ENCODE measurements around the gene PTH2. TPM values are rescaled to one million over a fixed set of nuclear protein-coding genes. Genes with fewer than 3 reads are reported as not detected.

Gene PTH2
- total RNA-seq, 2 donors from 2014 or later = not detected

DNA sequence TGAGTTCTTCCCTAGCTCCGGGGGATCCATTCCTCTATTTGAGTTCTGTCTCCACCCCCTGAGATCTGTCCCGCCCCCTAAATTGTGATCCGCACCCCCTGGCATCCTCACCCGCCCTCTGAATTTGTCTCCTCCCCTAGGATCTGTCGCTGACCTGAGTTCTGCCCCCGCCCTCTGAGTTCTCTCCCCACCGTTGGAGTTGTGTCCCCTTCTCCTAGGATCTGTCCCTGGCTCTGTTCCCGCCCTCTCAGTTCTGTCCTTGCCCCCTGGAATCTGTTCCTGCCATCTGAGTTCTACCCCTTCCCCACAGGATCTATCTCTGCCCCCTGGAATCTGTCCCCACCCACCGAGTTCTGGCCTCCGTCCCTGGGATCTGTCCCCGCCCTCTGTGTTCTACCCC, 19.1 kb upstream of the PTH2 start:
- TF ChIP-seq, protein P1, sequence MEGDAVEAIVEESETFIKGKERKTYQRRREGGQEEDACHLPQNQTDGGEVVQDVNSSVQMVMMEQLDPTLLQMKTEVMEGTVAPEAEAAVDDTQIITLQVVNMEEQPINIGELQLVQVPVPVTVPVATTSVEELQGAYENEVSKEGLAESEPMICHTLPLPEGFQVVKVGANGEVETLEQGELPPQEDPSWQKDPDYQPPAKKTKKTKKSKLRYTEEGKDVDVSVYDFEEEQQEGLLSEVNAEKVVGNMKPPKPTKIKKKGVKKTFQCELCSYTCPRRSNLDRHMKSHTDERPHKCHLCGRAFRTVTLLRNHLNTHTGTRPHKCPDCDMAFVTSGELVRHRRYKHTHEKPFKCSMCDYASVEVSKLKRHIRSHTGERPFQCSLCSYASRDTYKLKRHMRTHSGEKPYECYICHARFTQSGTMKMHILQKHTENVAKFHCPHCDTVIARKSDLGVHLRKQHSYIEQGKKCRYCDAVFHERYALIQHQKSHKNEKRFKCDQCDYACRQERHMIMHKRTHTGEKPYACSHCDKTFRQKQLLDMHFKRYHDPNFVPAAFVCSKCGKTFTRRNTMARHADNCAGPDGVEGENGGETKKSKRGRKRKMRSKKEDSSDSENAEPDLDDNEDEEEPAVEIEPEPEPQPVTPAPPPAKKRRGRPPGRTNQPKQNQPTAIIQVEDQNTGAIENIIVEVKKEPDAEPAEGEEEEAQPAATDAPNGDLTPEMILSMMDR (IDR thresholded peaks at IDR 0.05) = no peak
- DNase-seq (ENCODE audit: low spot score) = no peak
- H3K4me3 ChIP-seq = peak overlapping the region; percentile 94
- H3K9me3 ChIP-seq = no peaks in the 10 kb centered on the region
- ATAC-seq (ENCODE audit: insufficient number of reproducible peaks, low FRiP score, low read depth) = no peak
- H3K27ac ChIP-seq = no peak overlapping the region
- peaks cover 8 to 9% of the 10 kb centered on the region in 2 donors for H3K4me1 ChIP-seq (ENCODE audit: control insufficient read depth in 1 of 2, low read depth in 2 of 2)
- H3K27me3 ChIP-seq (replicated peaks; ENCODE audit: insufficient read depth) = no peaks in the 10 kb centered on the region
- H3K36me3 ChIP-seq = no peaks in the 10 kb centered on the region

DNA sequence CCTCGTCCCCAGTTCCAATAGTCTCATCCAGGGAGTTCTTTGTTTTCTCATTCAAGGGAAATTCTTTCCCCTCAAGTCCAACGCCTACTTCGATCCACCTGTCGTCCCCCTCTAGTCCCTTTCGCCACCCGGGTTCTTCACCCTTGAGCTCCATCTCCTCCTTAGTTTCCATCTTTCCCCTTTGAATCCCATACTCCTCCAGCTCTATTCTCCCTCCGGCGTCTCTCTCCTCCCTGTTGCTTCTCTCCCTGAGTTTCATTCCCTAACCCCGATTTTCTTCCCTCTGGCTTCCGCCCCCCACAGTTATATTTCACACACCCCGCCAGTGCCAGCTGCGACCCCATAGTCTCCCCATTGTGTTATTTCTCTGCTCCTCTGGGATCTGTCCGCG, 18.7 kb upstream of the PTH2 start:
- ATAC-seq (ENCODE audit: insufficient number of reproducible peaks, low FRiP score, low read depth) = no peak
- Histone ChIP-seq H3K9me3 (no peaks in the 10 kb centered on the region), H3K4me1 (ENCODE audit: control insufficient read depth in 1 of 2, low read depth in 2 of 2) (peaks cover 8 to 9% of the 10 kb centered on the region in 2 donors), H3K4me3 (peak overlapping the region; percentile 94), H3K27me3 (replicated peaks; ENCODE audit: insufficient read depth) (no peaks in the 10 kb centered on the region), H3K27ac (no peak overlapping the region), H3K36me3 (no peaks in the 10 kb centered on the region)
- DNase-seq (ENCODE audit: low spot score) = no peak
- TF ChIP-seq, protein P1 (IDR thresholded peaks at IDR 0.05) = no peak

DNA sequence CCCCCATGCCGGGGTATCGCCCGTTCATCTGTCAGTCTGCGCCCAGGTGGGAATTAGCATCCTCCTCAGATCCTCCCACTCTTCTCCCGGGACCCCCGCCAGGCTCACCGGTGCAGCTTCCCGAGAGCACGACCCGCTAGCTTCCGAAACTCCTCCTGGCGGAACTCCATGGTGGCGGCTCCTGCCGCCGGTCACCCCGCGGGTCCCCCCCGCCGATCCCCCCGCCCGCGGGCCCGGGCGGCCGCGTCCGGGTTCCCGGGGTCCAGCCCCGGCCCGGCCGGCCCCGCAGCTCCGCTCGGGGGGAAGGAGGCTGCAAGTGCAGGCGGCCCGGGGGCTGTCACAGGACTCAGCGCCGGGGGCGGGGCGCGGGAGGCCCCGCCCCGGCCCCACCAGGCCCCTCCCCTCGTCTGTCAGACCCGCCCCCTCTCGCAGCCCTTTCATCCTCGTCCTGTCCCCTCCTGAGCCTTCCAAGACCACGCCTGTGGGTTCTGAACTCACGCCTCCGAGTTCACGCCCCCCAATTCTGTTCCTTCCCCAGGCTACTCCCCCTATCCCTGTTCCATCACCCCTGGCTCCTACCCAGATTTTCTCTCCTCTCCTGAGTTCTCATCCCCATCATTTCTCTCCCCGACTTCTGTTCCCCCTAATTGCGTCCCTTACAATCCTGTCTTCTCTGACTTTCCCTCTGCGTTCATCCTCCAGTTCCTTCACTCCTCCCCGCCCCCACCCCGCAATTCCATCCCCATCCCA, 18.1 kb upstream of the PTH2 start, which contains the start of gene SLC17A7:
TSS of gene SLC17A7 (minus strand) at position 318 of the 750 bp plus-strand sequence. CDS start at position 170, 148 bp downstream.
- TF ChIP-seq, protein P1 (IDR thresholded peaks at IDR 0.05) = no peak

DNA sequence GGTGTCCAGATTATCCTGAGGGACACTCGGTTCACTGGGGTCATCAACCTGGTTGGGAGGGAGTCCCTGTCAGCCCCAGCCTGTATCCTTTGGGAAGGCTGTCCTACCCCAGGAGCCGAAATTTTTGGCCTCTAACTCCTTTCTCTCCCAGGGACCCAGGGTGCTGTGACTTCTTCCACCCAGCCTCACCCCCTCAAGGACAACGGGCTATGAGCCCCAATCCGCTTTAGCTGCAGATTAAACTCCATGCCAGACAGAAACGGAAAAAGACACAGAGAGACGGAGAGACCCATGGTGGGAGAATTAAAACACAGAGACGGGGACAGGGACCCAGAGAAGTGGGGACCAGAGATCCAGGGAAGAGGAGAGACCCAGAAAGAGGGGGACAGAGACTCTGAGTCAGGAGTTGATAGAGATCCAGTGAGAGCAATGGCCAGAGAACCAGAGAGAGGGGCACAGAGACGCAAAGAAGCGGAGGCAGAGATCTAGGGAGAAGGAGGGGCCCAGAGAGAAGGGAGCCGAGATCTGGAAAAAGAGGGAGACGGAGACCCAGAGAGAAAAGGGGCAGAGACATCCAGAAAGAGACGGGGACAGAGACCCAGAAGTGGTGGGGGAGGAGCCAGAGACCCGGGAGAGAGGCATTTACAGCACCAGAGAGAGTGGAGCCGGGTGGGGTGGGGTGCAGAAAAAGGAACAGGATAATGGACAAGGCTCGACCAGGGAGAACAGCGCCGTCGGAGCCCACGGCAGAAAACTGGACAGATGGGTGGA, 17.4 kb upstream of the PTH2 start:
- peaks cover 1% of the 10 kb centered on the region for H3K27me3 ChIP-seq (replicated peaks; ENCODE audit: insufficient read depth)
- TF ChIP-seq, protein P1 (IDR thresholded peaks at IDR 0.05) = no peak
- DNase-seq (ENCODE audit: low spot score) = no peak
- no peak overlapping the region for H3K27ac ChIP-seq
- peak overlapping the region; percentile 5 for H3K4me3 ChIP-seq
- H3K9me3 ChIP-seq = no peaks in the 10 kb centered on the region
- peaks cover 8 to 9% of the 10 kb centered on the region in 2 donors for H3K4me1 ChIP-seq (ENCODE audit: control insufficient read depth in 1 of 2, low read depth in 2 of 2)
- ATAC-seq (ENCODE audit: insufficient number of reproducible peaks, low FRiP score, low read depth) = no peak
- H3K36me3 ChIP-seq = no peaks in the 10 kb centered on the region

More for the DNA sequence above, 18.1 kb upstream of the PTH2 start, which contains the start of gene SLC17A7:
- no peaks in the 10 kb centered on the region for H3K36me3 ChIP-seq
- H3K27me3 ChIP-seq (replicated peaks; ENCODE audit: insufficient read depth) = no peaks in the 10 kb centered on the region
- H3K9me3 ChIP-seq = no peaks in the 10 kb centered on the region
- no peak within 1 kb of the TSS for H3K27ac ChIP-seq
- H3K4me3 ChIP-seq = peak within 1 kb of the TSS; percentile 94
- peaks cover 8 to 9% of the 10 kb centered on the region in 2 donors for H3K4me1 ChIP-seq (ENCODE audit: control insufficient read depth in 1 of 2, low read depth in 2 of 2)
- ATAC-seq (ENCODE audit: insufficient number of reproducible peaks, low FRiP score, low read depth) (no peak), DNase-seq (ENCODE audit: low spot score) (no peak)

DNA sequence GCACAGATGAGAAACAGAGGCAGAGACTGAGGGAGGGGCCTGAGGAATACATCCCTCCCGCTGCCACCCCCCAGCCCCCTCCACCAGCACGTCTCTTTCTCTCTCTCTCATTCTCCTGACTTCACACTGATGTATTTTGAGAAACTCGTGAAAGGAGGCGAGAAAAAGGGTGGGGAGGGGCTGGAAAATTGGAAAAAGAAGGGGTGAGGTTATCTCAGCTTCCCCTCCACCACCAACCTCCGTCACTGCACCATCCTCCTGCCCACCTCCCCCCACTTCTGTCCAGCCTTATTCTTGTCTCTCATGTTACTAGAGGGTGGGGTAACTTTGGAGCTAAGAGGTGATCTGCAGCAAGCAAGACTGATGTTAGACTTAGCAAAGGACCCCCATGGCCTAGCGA, 16.6 kb upstream of the PTH2 start:
- DNase-seq (ENCODE audit: low spot score) = no peak
- Histone ChIP-seq H3K4me1 (ENCODE audit: control insufficient read depth in 1 of 2, low read depth in 2 of 2) (peaks cover 8 to 9% of the 10 kb centered on the region in 2 donors), H3K9me3 (no peaks in the 10 kb centered on the region), H3K27ac (no peak overlapping the region), H3K36me3 (no peaks in the 10 kb centered on the region), H3K4me3 (no peak overlapping the region), H3K27me3 (replicated peaks; ENCODE audit: insufficient read depth) (peaks cover 9% of the 10 kb centered on the region)
- ATAC-seq (ENCODE audit: insufficient number of reproducible peaks, low FRiP score, low read depth) = no peak
- TF ChIP-seq, protein P1 (IDR thresholded peaks at IDR 0.05) = no peak

Measured in thoracic aorta (tissue), 2 donors.